Measurements from ENCODE around the gene RPL10. TPM values are rescaled to one million over a fixed set of nuclear protein-coding genes. Genes with fewer than 3 reads are reported as not detected.

RPL10 gene
- total and polyA plus RNA-seq, 9 of the 15 experiments (the other 6 are each of a cell fraction or from before 2014, with no cell fraction given) = 3,774 to 7,600 (median 5,014) TPM

DNA sequence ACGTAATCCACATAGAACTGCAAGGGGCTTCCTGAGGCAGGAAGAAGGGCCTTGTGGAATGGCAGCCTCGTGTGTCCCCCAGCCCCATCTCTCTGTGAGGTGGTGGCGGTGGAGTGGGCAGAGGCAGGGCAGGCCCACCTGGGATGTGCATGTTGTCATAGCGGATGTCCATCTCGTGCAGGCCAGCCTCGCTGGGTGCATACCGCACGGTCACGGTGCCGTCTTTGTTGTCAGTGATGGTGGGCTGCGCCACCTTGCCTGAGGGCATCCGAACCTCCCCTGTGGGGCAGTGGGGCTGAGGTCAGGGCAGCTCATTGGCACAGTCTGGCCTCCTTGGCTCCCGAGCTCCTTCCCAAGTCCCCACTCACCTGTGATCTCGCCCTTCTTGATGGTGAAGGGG lies 44.2 kb upstream of the RPL10 start:
- no peak for FAIRE-seq

DNA sequence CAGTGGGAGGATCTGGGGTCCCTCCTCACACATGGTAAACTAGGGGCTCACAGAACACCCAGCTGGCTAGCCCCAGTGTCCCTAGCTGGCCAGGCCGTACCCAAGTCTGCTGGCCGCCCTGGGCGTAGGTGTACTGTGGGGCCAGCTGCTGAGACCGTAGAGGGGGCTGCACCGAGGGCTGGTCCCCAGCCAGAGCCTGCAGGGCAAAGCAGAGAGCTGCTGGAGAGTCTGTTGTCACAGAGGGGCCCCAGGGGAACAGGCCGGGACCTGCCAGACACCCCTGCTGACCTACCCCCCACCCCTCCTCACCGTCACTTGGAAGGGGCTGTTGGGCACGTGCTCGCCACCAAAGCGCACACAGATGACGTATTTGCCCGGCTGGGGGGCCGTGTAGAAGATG lies 43.7 kb upstream of the RPL10 start:
- H3K27me3 ChIP-seq (ENCODE audit: control insufficient read depth in 2 of 2, insufficient read depth in 2 of 2, low read length in 2 of 2) = no peaks in the 10 kb centered on the region
- in situ Hi-C loops (cut with MboI) = no loop called here
- WGBS (ENCODE audit: insufficient coverage, low coverage, missing lambda C conversion rate) = 100% methylated on average over 3 of the region's 13 CpGs
- no peak overlapping the region for H3K4me3 ChIP-seq
- intact Hi-C loops (cut with micrococcal nuclease) = no loop called here
- ChIA-PET CTCF (ENCODE audit: low intra/inter-chr PET ratio) (no interaction called here), POLR2A (no interaction called here)
- peaks cover 0 to 38% of the 10 kb centered on the region in 2 experiments; a peak in 1 of 5 replicates for H3K4me1 ChIP-seq (replicated peaks in 1 of 2; ENCODE audit: control insufficient read depth in 2 of 2, insufficient read depth in 2 of 2, low read length in 2 of 2)
- no TSS peak for BruUV-seq (replicated peaks)
- H3K4me2 ChIP-seq (ENCODE audit: insufficient read depth, low read length) = no peak overlapping the region
- no peak for FAIRE-seq
- no peak for ATAC-seq
- no peaks in the 10 kb centered on the region for H3K9me3 ChIP-seq (replicated peaks; ENCODE audit: control insufficient read depth, insufficient read depth, low read depth, low read length)
- no peak overlapping the region for H3K9ac ChIP-seq (ENCODE audit: insufficient read depth in 1 of 2, low read depth in 2 of 2, low read length in 2 of 2)
- H3K9me1 ChIP-seq (ENCODE audit: control insufficient read depth, insufficient read depth, low read length) = no peaks in the 10 kb centered on the region
- no peak overlapping the region for H3K27ac ChIP-seq (ENCODE audit: extremely low read depth, low read depth, low read length)
- no peak for DNase-seq (ENCODE audit: extremely low read depth in 1 of 4, low spot score in 3 of 4)
- H3K36me3 ChIP-seq (ENCODE audit: control insufficient read depth, insufficient read depth, low read length) = peaks cover 100% of the 10 kb centered on the region; the same call in 2 of the 3 replicates
- H4K20me1 ChIP-seq (replicated peaks; ENCODE audit: control insufficient read depth, insufficient read depth, low read length) = peaks cover 13% of the 10 kb centered on the region
- H3K79me2 ChIP-seq (ENCODE audit: control insufficient read depth, insufficient read depth, low read length) = no peaks in the 10 kb centered on the region
- H2AFZ ChIP-seq (ENCODE audit: low read depth, low read length) = no peak overlapping the region
- TF ChIP-seq RBFOX2 (IDR thresholded peaks at IDR 0.05; ENCODE audit: low read depth, low read length) (peak; percentile 18; the same call in 1 of the 2 replicates), NELFE (IDR thresholded peaks at IDR 0.05; ENCODE audit: insufficient read depth, insufficient read length) (no peak), POLR2G (IDR thresholded peaks at IDR 0.05; ENCODE audit: low read depth, low read length) (peak; percentile 14; the same call in 1 of the 2 replicates), ZNF263 (CRISPR knock-in tag; IDR thresholded peaks at IDR 0.05; ENCODE audit: borderline replicate concordance) (no peak)

More for the DNA sequence above, 44.2 kb upstream of the RPL10 start:
- DNase-seq (ENCODE audit: extremely low read depth in 1 of 4, low spot score in 3 of 4) (no peak), ATAC-seq (no peak)
- TF ChIP-seq FIP1L1 (IDR thresholded peaks at IDR 0.05; ENCODE audit: low read depth, low read length, poor library complexity, severe bottlenecking) = no peak
- TF ChIP-seq POLR2G (IDR thresholded peaks at IDR 0.05; ENCODE audit: low read depth, low read length) = 0 out of 2 replicates have a peak, but pooled peaks have one; percentile 40
- 0 out of 2 replicates have a peak, but pooled peaks have one; percentile 27 for TF ChIP-seq RBFOX2 (IDR thresholded peaks at IDR 0.05; ENCODE audit: low read depth, low read length)
- in situ Hi-C loops (cut with MboI) = no loop called here
- BruUV-seq (replicated peaks) = no TSS peak
- H4K20me1 ChIP-seq (replicated peaks; ENCODE audit: control insufficient read depth, insufficient read depth, low read length) = peaks cover 13% of the 10 kb centered on the region
- H3K9me3 ChIP-seq (replicated peaks; ENCODE audit: control insufficient read depth, insufficient read depth, low read depth, low read length) = no peaks in the 10 kb centered on the region
- 95% methylated on average over 8 of the region's 14 CpGs for WGBS (ENCODE audit: insufficient coverage, low coverage, missing lambda C conversion rate)
- no peaks in the 10 kb centered on the region for H3K79me2 ChIP-seq (ENCODE audit: control insufficient read depth, insufficient read depth, low read length)
- H2AFZ ChIP-seq (ENCODE audit: low read depth, low read length) = no peak overlapping the region
- intact Hi-C loops (cut with micrococcal nuclease) = no loop called here
- peaks cover 100% of the 10 kb centered on the region; the same call in 2 of the 3 replicates for H3K36me3 ChIP-seq (ENCODE audit: control insufficient read depth, insufficient read depth, low read length)
- no peak overlapping the region for H3K4me2 ChIP-seq (ENCODE audit: insufficient read depth, low read length)
- POLR2A ChIA-PET = interaction anchor here (1.2 kb wide), 1 partner anchor 8 kb away, joined by 4 read pairs; no protein-coding TSS in a partner anchor
- no peak overlapping the region for H3K27ac ChIP-seq (ENCODE audit: extremely low read depth, low read depth, low read length)
- no peaks in the 10 kb centered on the region for H3K9me1 ChIP-seq (ENCODE audit: control insufficient read depth, insufficient read depth, low read length)
- no peak overlapping the region for H3K4me3 ChIP-seq
- CTCF ChIA-PET (ENCODE audit: low intra/inter-chr PET ratio) = no interaction called here
- peak overlapping the region in 1 of 2 experiments; percentile 45; a peak in 1 of 4 replicates for H3K9ac ChIP-seq (ENCODE audit: insufficient read depth in 1 of 2, low read depth in 2 of 2, low read length in 2 of 2)
- no peaks in the 10 kb centered on the region for H3K27me3 ChIP-seq (ENCODE audit: control insufficient read depth in 2 of 2, insufficient read depth in 2 of 2, low read length in 2 of 2)
- peaks cover 0 to 43% of the 10 kb centered on the region in 2 experiments; a peak in 2 of 5 replicates for H3K4me1 ChIP-seq (replicated peaks in 1 of 2; ENCODE audit: control insufficient read depth in 2 of 2, insufficient read depth in 2 of 2, low read length in 2 of 2)

All from K562 (cell line).